ENCODE measurements around the gene ALPP.
A peak's percentile ranks its signal among the peaks of the same experiment; 100 is the strongest.
"Not testable (repeated sequence)": the region's sequence is repeated elsewhere in the genome, so short reads cannot be mapped to it uniquely, and the experiment has no call there.

Gene ALPP

DNA sequence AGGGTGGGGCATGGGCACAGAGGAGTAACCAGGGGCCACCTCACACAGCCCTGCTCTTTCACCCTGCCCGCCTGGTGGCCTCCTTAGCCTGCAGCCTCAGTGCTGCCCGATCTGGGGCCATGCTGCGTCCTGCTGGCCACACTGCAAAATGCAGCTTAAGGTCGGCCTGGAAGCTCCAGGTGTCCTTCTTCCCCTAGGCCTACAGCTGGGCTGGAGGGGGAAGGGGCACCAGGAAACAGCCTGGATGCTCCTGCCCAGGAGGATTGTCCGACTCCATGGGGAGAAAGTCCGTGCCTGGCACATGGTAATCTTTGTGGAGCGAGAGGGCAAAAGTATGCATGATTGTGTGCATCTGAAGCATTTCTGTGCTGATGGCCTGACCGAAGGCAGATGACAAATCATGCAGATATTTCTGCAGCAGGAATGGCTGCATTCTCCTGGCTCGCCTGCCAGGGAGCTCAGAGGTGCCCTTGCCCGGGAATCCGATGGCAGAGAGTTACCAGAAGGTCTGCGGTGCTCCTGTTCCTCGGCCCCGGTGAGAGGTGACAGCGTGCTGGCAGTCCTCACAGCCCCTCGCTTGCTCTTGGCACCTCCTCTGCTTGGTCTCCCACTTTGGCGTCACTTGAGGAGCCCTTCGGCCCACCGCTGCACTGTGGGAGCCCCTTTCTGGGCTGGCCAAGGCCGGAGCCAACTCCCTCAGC, 12.8 kb upstream of the ALPP start:
- Histone ChIP-seq H3K4me1 (ENCODE audit: control insufficient read depth, insufficient read depth, low read length) (peaks cover 13% of the 10 kb centered on the region; the same call in 1 of the 2 replicates), H3K36me3 (ENCODE audit: control insufficient read depth, insufficient read depth, low read length) (no peaks in the 10 kb centered on the region)

DNA sequence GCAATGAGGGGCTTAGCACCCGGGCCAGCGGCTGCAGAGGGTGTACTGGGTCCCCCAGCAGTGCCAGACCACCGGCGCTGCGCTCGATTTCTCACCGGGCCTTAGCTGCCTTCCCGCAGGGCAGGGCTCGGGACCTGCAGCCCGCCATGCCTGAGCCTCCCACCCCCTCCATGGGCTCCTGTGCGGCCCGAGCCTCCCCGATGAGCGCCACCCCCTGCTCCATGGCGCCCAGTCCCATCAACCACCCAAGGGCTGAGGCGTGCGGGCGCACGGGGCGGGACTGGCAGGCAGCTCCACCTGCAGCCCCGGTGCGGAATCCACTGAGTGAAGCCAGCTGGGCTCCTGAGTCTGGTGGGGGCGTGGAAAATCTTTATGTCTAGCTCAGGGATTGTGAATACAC, 12.1 kb upstream of the ALPP start:
- peaks cover 13% of the 10 kb centered on the region; the same call in 1 of the 2 replicates for H3K4me1 ChIP-seq (ENCODE audit: control insufficient read depth, insufficient read depth, low read length)
- not testable (repeated sequence) for H3K27ac ChIP-seq (ENCODE audit: low read depth, low read length); H3K4me3 ChIP-seq (ENCODE audit: low read depth, low read length); H3K36me3 ChIP-seq (ENCODE audit: control insufficient read depth, insufficient read depth, low read length); H3K9ac ChIP-seq (ENCODE audit: low read depth, low read length); H3K9me3 ChIP-seq (ENCODE audit: control insufficient read depth, insufficient read depth, low read length); H3K27me3 ChIP-seq (ENCODE audit: control insufficient read depth, insufficient read depth, low read length)

More for the DNA sequence above, 12.8 kb upstream of the ALPP start:
- no peaks in the 10 kb centered on the region for H3K27me3 ChIP-seq (ENCODE audit: control insufficient read depth, insufficient read depth, low read length)
- no peak overlapping the region for H3K4me3 ChIP-seq (ENCODE audit: low read depth, low read length)
- no peak overlapping the region for H3K27ac ChIP-seq (ENCODE audit: low read depth, low read length)
- H3K9me3 ChIP-seq (ENCODE audit: control insufficient read depth, insufficient read depth, low read length) = no peaks in the 10 kb centered on the region
- H3K9ac ChIP-seq (ENCODE audit: low read depth, low read length) = no peak overlapping the region

DNA sequence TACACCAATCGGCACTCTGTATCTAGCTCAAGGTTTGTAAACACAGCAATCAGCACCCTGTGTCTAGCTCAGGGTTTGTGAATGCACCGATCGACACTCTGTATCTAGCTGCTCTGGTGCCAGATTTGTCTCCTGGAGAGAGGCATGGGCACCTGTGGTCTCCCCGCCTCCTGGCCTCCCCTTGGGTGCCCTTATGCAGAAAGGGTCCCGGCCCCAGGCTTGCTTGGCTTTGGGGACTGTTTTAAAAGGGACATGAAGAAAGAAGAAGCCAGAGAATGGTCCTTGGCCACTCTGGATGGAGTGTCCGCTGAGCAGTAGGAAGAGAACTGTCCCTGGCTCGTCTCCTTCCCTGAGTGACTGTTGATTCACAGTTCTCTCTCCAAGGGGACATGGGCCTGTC, 11.5 kb upstream of the ALPP start:
- Histone ChIP-seq H3K27ac (ENCODE audit: low read depth, low read length) (no peak overlapping the region), H3K27me3 (ENCODE audit: control insufficient read depth, insufficient read depth, low read length) (no peaks in the 10 kb centered on the region), H3K9ac (ENCODE audit: low read depth, low read length) (no peak overlapping the region), H3K36me3 (ENCODE audit: control insufficient read depth, insufficient read depth, low read length) (no peaks in the 10 kb centered on the region), H3K4me3 (ENCODE audit: low read depth, low read length) (no peak overlapping the region), H3K4me1 (ENCODE audit: control insufficient read depth, insufficient read depth, low read length) (peaks cover 13% of the 10 kb centered on the region; the same call in 1 of the 2 replicates), H3K9me3 (ENCODE audit: control insufficient read depth, insufficient read depth, low read length) (no peaks in the 10 kb centered on the region)

DNA sequence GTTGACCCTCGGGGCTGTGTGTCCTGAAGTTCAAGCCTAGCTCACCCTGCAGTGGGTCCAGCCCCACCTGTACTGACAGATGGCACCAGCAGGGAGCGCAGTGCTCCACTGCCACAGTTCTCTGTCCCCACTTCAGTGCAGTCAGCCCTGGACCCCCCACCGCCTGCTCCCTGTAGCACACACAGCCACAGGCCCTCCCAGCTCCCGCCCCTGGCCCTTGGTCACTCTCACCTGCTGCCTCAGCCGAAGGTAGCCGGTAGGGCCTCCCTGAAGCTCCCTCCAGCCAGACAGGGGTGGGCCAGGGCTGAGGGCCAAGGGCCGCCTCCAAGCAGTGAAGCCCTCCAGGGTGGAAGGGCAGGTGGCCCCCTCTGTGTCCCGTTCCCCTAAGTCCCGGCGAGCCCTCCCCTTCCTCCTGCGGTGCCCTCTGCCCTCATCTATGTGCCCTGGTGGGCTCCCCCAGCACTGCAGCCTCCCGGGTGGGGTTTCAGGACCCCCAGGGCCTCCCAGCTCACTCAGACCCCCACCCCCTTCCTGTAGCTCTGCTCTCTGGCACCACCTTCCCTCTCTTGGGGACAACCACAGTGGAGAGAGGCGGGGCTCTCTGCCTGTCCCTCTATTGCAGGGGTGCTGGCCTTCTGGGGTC, 10.8 kb upstream of the ALPP start:
- H3K36me3 ChIP-seq (ENCODE audit: control insufficient read depth, insufficient read depth, low read length) = no peaks in the 10 kb centered on the region
- H3K4me3 ChIP-seq (ENCODE audit: low read depth, low read length) = no peak overlapping the region
- no peaks in the 10 kb centered on the region for H3K9me3 ChIP-seq (ENCODE audit: control insufficient read depth, insufficient read depth, low read length)
- no peaks in the 10 kb centered on the region for H3K27me3 ChIP-seq (ENCODE audit: control insufficient read depth, insufficient read depth, low read length)
- H3K4me1 ChIP-seq (ENCODE audit: control insufficient read depth, insufficient read depth, low read length) = peaks cover 13% of the 10 kb centered on the region; the same call in 1 of the 2 replicates
- H3K9ac ChIP-seq (ENCODE audit: low read depth, low read length) = no peak overlapping the region
- no peak overlapping the region for H3K27ac ChIP-seq (ENCODE audit: low read depth, low read length)

DNA sequence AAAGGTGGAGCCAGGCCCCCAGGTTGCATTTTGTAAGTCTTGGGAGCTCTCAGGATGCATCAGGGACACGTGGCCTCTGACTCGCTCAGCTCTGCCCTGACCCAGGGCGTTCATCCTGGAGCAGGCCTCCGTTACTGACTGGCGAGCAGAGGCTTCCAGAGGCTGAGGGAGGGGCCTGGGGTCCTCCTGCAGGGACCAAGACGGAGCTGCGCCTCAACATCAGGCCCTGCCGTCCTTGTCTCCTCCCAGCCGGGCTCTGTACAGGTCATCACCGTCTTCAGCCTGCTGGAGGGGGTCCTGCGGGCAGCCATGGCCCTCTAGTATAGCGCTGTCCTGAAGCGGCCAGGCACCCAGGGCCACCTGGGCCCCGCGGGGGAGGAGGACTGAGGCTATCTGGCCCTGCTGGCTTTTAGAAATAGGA, 10.2 kb upstream of the ALPP start:
- no peak overlapping the region for H3K4me3 ChIP-seq (ENCODE audit: low read depth, low read length)
- no peaks in the 10 kb centered on the region for H3K9me3 ChIP-seq (ENCODE audit: control insufficient read depth, insufficient read depth, low read length)
- H3K27ac ChIP-seq (ENCODE audit: low read depth, low read length) = no peak overlapping the region
- no peaks in the 10 kb centered on the region for H3K27me3 ChIP-seq (ENCODE audit: control insufficient read depth, insufficient read depth, low read length)
- H3K36me3 ChIP-seq (ENCODE audit: control insufficient read depth, insufficient read depth, low read length) = no peaks in the 10 kb centered on the region
- peaks cover 13% of the 10 kb centered on the region; the same call in 1 of the 2 replicates for H3K4me1 ChIP-seq (ENCODE audit: control insufficient read depth, insufficient read depth, low read length)
- no peak overlapping the region for H3K9ac ChIP-seq (ENCODE audit: low read depth, low read length)

DNA sequence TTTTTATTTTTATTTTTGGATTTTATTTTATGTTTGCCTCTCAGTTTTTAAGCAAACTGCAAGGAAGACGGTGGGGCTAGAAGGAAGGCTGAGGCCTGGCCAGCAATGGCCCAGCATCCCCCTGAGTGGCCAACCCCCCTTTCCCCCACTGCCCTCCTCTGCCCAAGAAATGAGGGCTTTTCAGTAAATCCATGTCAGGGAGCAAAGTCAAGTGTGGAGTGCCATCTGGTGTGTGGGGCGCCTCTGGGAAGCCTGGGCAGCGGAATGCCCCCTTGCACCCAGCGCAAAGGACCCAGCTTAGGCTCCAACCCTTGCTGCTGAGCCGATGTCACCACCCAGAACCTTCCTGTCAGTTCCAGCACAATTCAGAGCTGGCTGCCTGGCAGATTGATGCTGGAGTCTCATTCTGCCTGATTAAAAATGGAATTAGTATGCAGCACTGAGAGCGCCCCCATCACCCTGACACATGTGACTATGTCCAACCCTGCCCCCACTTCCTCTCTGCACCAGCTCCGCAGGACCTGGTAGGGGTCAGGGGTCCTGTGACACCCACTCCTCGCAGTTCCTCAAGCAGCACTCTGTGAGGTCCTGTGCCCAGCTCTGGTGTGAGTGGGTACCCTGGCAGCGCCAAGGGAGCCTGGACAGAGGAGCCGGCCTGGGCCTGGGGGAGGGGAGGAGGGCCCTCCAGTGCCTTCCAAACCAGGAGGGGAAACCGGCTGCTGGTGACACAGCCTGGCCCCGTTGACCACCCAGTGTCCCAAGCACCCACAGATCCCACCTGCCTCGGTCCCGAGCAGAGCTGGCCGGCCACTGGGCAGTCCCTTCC, 9.2 kb upstream of the ALPP start:
- no peaks in the 10 kb centered on the region for H3K36me3 ChIP-seq (ENCODE audit: control insufficient read depth, insufficient read depth, low read length)
- no peak overlapping the region for H3K4me3 ChIP-seq (ENCODE audit: low read depth, low read length)
- H3K9me3 ChIP-seq (ENCODE audit: control insufficient read depth, insufficient read depth, low read length) = no peaks in the 10 kb centered on the region
- H3K27ac ChIP-seq (ENCODE audit: low read depth, low read length) = no peak overlapping the region
- H3K27me3 ChIP-seq (ENCODE audit: control insufficient read depth, insufficient read depth, low read length) = no peaks in the 10 kb centered on the region
- H3K9ac ChIP-seq (ENCODE audit: low read depth, low read length) = no peak overlapping the region
- peaks cover 13% of the 10 kb centered on the region; the same call in 1 of the 2 replicates for H3K4me1 ChIP-seq (ENCODE audit: control insufficient read depth, insufficient read depth, low read length)

DNA sequence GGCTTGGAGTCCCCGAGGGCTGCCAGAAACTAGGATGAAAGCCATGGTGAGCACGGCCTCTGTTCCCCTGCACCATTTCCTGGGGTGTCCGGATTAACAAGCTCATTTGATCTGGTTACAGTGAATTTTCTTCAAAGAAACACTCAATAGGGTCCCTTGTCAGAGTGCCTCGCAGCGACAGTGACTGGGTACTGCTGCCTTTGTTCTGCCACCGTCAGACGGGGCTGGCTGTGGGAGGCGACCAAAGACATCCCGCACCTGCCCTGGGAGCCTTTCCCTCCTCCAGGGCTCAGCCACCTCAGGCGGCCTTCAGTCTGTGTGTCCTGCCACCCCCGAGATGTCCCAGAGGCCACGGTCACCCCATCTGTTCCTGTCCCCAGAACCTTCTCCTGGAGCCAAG, 8.5 kb upstream of the ALPP start:
- H3K9ac ChIP-seq (ENCODE audit: low read depth, low read length); H3K27me3 ChIP-seq (ENCODE audit: control insufficient read depth, insufficient read depth, low read length); H3K27ac ChIP-seq (ENCODE audit: low read depth, low read length); H3K4me3 ChIP-seq (ENCODE audit: low read depth, low read length); H3K9me3 ChIP-seq (ENCODE audit: control insufficient read depth, insufficient read depth, low read length); H3K36me3 ChIP-seq (ENCODE audit: control insufficient read depth, insufficient read depth, low read length): not testable (repeated sequence)
- H3K4me1 ChIP-seq (ENCODE audit: control insufficient read depth, insufficient read depth, low read length) = peaks cover 17% of the 10 kb centered on the region

DNA sequence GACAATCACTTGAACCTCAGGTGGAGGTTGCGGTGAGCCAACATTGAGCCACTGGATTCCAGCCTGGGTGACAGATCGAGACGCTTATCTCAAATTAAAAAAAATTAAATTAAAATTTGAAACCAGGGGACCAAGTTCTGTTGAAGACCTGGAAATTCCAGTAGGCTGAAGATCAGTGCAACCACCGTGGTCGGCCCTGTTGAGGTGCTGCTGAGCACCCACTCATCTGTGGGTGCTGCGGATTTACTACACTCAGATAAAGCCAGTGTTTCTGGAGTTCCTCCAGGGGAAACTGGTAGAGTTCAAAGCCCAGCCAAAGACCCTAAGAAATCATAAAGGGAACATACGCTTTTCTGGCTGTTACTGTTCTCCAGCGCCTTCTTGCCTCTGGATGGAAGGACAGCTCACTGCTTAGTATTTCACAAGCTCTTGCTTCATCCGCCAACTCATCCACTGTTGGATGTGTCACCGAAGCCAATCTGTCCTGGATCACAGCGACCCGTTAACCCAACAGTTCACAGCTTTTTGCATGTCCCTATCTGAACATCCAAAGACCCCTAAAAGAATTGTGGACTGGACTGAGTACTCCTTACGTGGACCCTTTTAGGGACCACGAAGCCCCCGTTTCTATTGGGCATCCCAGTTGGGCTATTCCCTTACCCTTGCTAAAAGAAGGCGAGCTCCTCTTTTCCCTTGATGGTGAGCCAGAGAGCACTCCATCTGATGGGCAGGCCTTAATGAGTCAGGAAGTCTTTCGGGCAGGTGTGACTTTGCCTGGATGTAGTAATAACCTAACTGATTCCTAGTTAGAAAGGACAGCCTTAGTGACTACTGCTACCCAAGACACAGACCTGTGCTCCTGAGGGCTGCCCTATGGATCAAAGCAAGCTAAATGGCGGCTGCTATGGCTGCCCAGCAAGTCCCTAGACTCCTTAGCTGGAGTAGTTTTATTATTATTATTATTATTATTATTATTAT, 6.0 kb upstream of the ALPP start:
- Histone ChIP-seq H3K27me3 (ENCODE audit: control insufficient read depth, insufficient read depth, low read length) (no peaks in the 10 kb centered on the region), H3K36me3 (ENCODE audit: control insufficient read depth, insufficient read depth, low read length) (no peaks in the 10 kb centered on the region), H3K4me3 (ENCODE audit: low read depth, low read length) (no peak overlapping the region), H3K4me1 (ENCODE audit: control insufficient read depth, insufficient read depth, low read length) (peaks cover 23% of the 10 kb centered on the region), H3K9me3 (ENCODE audit: control insufficient read depth, insufficient read depth, low read length) (no peaks in the 10 kb centered on the region), H3K9ac (ENCODE audit: low read depth, low read length) (no peak overlapping the region), H3K27ac (ENCODE audit: low read depth, low read length) (no peak overlapping the region)

DNA sequence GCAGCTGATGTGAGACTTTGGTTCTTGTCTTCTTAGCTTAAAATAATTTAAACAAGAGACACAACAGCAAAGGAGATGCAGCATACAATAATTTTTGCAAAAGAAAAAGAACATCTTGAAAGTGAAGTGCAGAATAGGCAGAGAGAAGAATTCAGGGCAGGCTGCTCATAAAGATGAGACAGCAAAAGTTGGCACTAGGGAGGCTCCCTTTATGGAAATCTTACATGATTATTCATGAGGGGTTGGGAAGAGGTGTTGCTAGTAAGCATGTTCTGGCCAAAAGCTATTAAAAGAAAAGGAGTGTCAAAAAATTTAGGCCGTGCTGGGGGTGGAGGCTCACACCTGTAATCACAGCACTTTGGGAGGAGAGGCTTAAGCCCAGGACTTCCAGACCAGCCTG, 4.2 kb upstream of the ALPP start:
- Histone ChIP-seq H3K9ac (ENCODE audit: low read depth, low read length) (no peak overlapping the region), H3K36me3 (ENCODE audit: control insufficient read depth, insufficient read depth, low read length) (no peaks in the 10 kb centered on the region), H3K27me3 (ENCODE audit: control insufficient read depth, insufficient read depth, low read length) (no peaks in the 10 kb centered on the region), H3K4me1 (ENCODE audit: control insufficient read depth, insufficient read depth, low read length) (peaks cover 14% of the 10 kb centered on the region), H3K4me3 (ENCODE audit: low read depth, low read length) (no peak overlapping the region), H3K9me3 (ENCODE audit: control insufficient read depth, insufficient read depth, low read length) (no peaks in the 10 kb centered on the region), H3K27ac (ENCODE audit: low read depth, low read length) (no peak overlapping the region)

DNA sequence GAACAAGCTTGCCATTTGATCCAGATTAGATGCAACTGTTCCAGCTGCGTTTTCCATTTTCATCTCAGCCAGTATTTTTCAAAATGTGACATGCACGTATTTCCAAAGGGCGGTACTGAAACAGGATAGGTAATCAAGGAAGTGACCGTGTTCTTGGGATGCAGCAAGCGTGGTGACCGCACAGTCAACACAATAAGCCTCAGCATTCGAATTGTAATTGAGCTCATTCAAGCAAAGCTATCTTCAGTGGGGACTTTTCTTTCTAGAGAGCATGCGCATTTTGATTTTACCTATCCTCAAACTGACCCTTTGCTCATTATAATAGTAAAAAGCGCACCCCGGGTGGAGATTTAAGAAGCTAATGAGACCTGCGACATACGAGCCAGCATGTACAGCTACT, 3.4 kb upstream of the ALPP start:
- no peaks in the 10 kb centered on the region for H3K9me3 ChIP-seq (ENCODE audit: control insufficient read depth, insufficient read depth, low read length)
- H3K4me1 ChIP-seq (ENCODE audit: control insufficient read depth, insufficient read depth, low read length) = peaks cover 14% of the 10 kb centered on the region
- no peaks in the 10 kb centered on the region for H3K27me3 ChIP-seq (ENCODE audit: control insufficient read depth, insufficient read depth, low read length)
- no peak overlapping the region for H3K4me3 ChIP-seq (ENCODE audit: low read depth, low read length)
- no peaks in the 10 kb centered on the region for H3K36me3 ChIP-seq (ENCODE audit: control insufficient read depth, insufficient read depth, low read length)
- no peak overlapping the region for H3K9ac ChIP-seq (ENCODE audit: low read depth, low read length)
- peak overlapping the region; percentile 62 for H3K27ac ChIP-seq (ENCODE audit: low read depth, low read length)

Measured in HUES48 (cell line).